ENCODE measurements around the gene UBXN7. TPM values are rescaled to one million over a fixed set of nuclear protein-coding genes. Genes with fewer than 3 reads are reported as not detected.

The UBXN7 gene
- total and polyA plus RNA-seq, 7 donors, result 1.3 to 23.7 (median 12.2) TPM

DNA sequence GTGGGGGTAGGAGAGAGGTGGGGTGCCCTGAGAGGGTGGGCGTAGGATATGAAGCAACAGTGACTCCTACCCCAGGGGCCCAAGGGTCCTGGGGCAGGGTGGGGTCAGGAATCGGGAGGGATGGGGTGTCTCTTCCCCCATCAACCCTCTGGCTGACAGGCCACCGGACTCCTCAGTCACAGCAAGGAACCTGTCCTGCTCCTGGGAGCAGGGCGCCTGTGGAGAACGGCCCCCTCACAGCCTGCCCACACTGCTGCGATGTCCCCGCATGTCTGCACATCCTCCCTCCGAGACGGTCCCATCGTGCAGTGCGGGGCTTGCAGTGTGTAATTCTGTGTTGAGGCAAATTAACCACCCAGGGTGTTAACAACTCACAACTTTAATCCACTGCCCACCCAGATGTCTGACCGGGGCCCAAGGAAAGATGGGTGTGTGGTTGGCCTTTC, 96.7 kb downstream of the UBXN7 start:
- 54 to 76% (median 64%) methylated on average over 11 to 12 of the region's 12 CpGs for WGBS, 3 donors
- intact Hi-C loops (cut with DNase I), result no loop called here
- TF ChIP-seq, protein P1, sequence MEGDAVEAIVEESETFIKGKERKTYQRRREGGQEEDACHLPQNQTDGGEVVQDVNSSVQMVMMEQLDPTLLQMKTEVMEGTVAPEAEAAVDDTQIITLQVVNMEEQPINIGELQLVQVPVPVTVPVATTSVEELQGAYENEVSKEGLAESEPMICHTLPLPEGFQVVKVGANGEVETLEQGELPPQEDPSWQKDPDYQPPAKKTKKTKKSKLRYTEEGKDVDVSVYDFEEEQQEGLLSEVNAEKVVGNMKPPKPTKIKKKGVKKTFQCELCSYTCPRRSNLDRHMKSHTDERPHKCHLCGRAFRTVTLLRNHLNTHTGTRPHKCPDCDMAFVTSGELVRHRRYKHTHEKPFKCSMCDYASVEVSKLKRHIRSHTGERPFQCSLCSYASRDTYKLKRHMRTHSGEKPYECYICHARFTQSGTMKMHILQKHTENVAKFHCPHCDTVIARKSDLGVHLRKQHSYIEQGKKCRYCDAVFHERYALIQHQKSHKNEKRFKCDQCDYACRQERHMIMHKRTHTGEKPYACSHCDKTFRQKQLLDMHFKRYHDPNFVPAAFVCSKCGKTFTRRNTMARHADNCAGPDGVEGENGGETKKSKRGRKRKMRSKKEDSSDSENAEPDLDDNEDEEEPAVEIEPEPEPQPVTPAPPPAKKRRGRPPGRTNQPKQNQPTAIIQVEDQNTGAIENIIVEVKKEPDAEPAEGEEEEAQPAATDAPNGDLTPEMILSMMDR (IDR thresholded peaks at IDR 0.05), result no peak
- no peak overlapping the region for H3K27ac ChIP-seq
- no peak for ATAC-seq
- H3K27me3 ChIP-seq (ENCODE audit: insufficient read depth in 3 of 3, low read length in 2 of 3), result no peaks in the 10 kb centered on the region
- no peaks in the 10 kb centered on the region for H3K36me3 ChIP-seq (ENCODE audit: insufficient read depth in 1 of 2, low read depth in 1 of 2)
- no peaks in the 10 kb centered on the region for H3K9me3 ChIP-seq
- no peak for DNase-seq
- H3K4me3 ChIP-seq, result no peak overlapping the region
- no peaks in the 10 kb centered on the region for H3K4me1 ChIP-seq

DNA sequence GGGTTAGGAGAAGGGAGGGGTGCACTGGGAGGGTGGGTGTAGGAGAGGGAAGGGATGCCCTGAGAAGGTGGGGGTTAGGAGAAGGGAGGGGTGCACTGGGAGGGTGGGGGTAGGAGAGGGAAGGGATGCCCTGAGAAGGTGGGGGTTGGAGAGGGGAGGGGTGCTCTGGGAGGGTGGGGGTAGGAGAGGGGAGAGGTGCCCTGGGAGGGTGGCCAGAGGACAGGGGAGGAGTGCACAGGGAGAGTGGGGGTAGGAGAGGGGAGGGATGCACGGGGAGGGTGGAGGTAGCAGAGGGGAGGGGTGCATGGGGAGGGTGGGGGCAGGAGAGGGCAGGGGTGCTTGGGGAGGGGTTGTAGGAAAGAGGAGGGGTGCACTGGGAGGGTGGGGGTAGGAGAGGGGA, 97.2 kb downstream of the UBXN7 start:
- Histone ChIP-seq H3K9me3 (no peaks in the 10 kb centered on the region), H3K27ac (no peak overlapping the region), H3K4me1 (no peaks in the 10 kb centered on the region), H3K27me3 (ENCODE audit: insufficient read depth in 3 of 3, low read length in 2 of 3) (no peaks in the 10 kb centered on the region), H3K4me3 (no peak overlapping the region), H3K36me3 (ENCODE audit: insufficient read depth in 1 of 2, low read depth in 1 of 2) (no peaks in the 10 kb centered on the region)
- TF ChIP-seq, protein P1 (IDR thresholded peaks at IDR 0.05), result no peak
- ATAC-seq (no peak), DNase-seq (no peak)
- 56 to 63% (median 60%) methylated on average over 1 of the region's 1 CpG for whole genome bisulfite sequencing, 3 donors
- intact Hi-C loops (cut with DNase I), result no loop called here

DNA sequence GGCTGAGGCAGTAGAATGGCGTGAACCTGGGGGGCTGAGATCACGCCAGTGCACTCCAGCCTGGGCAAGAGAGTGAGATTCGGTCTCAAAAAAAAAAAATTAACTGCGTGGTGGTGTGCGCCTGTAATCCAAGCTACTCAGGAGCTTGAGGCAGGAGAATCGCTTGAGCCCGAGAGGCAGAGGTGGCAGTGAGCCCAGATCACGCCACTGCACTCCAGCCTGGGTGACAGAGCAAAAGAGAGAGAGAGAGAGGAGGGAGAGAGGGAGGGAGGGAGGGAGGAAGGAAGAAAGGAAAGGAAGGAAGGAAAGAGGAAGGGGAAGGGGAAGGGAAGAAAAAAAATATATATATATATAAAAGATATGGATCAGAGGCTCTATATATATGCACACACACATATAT, 100.1 kb downstream of the UBXN7 start:
- 66 to 68% (median 66%) methylated on average over 8 of the region's 8 CpGs for WGBS, 3 donors
- H3K27ac ChIP-seq, result no peak overlapping the region
- H3K4me3 ChIP-seq, result no peak overlapping the region
- DNase-seq (no peak), ATAC-seq (no peak)
- H3K36me3 ChIP-seq (ENCODE audit: insufficient read depth in 1 of 2, low read depth in 1 of 2), result no peaks in the 10 kb centered on the region
- intact Hi-C loops (cut with DNase I), result no loop called here
- no peaks in the 10 kb centered on the region for H3K9me3 ChIP-seq
- TF ChIP-seq, protein P1 (IDR thresholded peaks at IDR 0.05), result no peak
- no peaks in the 10 kb centered on the region for H3K27me3 ChIP-seq (ENCODE audit: insufficient read depth in 3 of 3, low read length in 2 of 3)
- H3K4me1 ChIP-seq, result no peaks in the 10 kb centered on the region

DNA sequence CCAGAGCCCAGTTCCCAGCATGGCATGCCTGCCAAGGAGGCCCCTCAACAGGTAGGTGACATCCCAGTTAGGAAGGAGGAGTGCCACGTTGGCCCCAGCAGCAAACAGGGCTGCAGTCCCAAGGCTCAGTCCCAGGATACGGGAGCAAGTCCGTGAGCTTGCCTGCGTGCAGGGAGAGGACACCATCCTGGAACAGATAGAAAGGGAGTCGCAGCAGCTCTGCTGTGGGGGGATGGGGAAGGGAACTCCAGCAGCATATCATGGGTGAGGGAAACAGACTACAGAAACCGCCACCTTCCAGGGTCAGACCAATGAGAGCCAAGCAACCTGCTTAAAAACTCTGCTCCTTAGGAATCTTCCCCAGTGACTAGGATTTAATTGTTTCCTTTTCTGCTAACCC, 104.8 kb downstream of the UBXN7 start:
- Histone ChIP-seq H3K4me3 (no peak overlapping the region), H3K4me1 (no peaks in the 10 kb centered on the region), H3K27me3 (ENCODE audit: insufficient read depth in 3 of 3, low read length in 2 of 3) (no peaks in the 10 kb centered on the region), H3K27ac (no peak overlapping the region), H3K9me3 (no peaks in the 10 kb centered on the region), H3K36me3 (ENCODE audit: insufficient read depth in 1 of 2, low read depth in 1 of 2) (no peaks in the 10 kb centered on the region)
- 35 to 42% (median 36%) methylated on average over 6 of the region's 6 CpGs for whole genome bisulfite sequencing, 3 donors
- TF ChIP-seq, protein P1 (IDR thresholded peaks at IDR 0.05), result no peak
- intact Hi-C loops (cut with DNase I), result no loop called here
- ATAC-seq, result no peak
- DNase-seq, result no peak

DNA sequence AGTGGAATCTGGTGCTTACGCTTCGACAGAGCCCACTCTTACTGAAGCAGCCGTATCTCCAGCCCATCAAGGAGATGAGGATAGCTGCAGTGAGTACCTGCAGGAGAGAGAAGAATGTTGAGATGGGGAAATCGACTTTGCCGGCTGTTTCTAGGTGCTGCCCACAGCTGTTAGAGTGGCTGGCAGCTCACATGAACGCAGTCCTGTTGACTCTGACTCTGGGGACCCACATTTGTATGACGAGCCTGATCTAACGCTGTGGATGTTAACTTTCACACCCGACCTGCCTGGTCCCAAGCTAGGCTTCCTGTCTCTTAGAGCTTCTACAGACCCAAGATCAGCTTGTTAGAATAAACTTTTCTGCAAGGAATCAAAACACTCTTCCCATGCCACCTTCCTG, 105.3 kb downstream of the UBXN7 start:
- H3K9me3 ChIP-seq, result no peaks in the 10 kb centered on the region
- no peaks in the 10 kb centered on the region for H3K4me1 ChIP-seq
- no peak overlapping the region for H3K4me3 ChIP-seq
- H3K27ac ChIP-seq, result no peak overlapping the region
- no peaks in the 10 kb centered on the region for H3K27me3 ChIP-seq (ENCODE audit: insufficient read depth in 3 of 3, low read length in 2 of 3)
- intact Hi-C loops (cut with DNase I), result no loop called here
- WGBS, 3 donors, result 67 to 76% (median 74%) methylated on average over 9 of the region's 9 CpGs
- DNase-seq (no peak), ATAC-seq (no peak)
- H3K36me3 ChIP-seq (ENCODE audit: insufficient read depth in 1 of 2, low read depth in 1 of 2), result no peaks in the 10 kb centered on the region
- TF ChIP-seq, protein P1 (IDR thresholded peaks at IDR 0.05), result no peak
